B cell (primary cell): ENCODE data around the gene SAMD1. TPM values are rescaled to one million over a fixed set of nuclear protein-coding genes. Genes with fewer than 3 reads are reported as not detected.

Source experiments
- ATAC-seq: fragments of 200-7000 bp; cut with Tn5 transposase; one replicate; pipeline ENCODE4 v1.10.0; 2021; ENCODE audit warnings: low read depth, mild to moderate bottlenecking, moderate number of reproducible peaks, moderate library complexity
- CTCF ChIA-PET: fragments of 350-600 bp; sonication (Branson Sonifier 250); formaldehyde crosslinking; loops from one replicate; lab custom pipeline; 2021; ENCODE audit warnings: antibody characterized with exemption, inconsistent platforms; lab: Charles Lee
- POLR2A ChIA-PET: fragments of 350-600 bp; sonication (Branson Sonifier 250); formaldehyde crosslinking; loops from one replicate; lab custom pipeline; 2021; ENCODE audit warnings: antibody characterized with exemption; lab: Charles Lee
- DNase-seq: peaks from one replicate; pipeline ENCODE4 v3.0.0; 2013
- H2AFZ ChIP-seq: 2 replicates; pipeline ENCODE4 v1.6.1; 2012; ENCODE audit warnings: mild to moderate bottlenecking, low read depth, low read length; ENCODE audit not compliant: insufficient read depth, poor library complexity, severe bottlenecking
- H3K27ac ChIP-seq, 2 donors: 1 replicate in 1 of 2; 2 replicates in 1 of 2; pipeline ENCODE4 v1.5.1; 2012 to 2013; ENCODE audit warnings: low read length in 2 of 2, mild to moderate bottlenecking in 2 of 2, moderate library complexity in 1 of 2
- H3K27me3 ChIP-seq, 4 experiments: fragments of 200-600 bp in 1 of 4; sonication (generic) in 1 of 4; replicated peaks in 1 of 4; 1 replicate in 2 of 4; 2 replicates in 2 of 4; pipeline versions ENCODE4 v1.6.1 to v1.7.0; 2013 to 2016; ENCODE audit warnings: low read length in 3 of 4, mild to moderate bottlenecking in 2 of 4, mixed read lengths in 1 of 4, moderate library complexity in 1 of 4; ENCODE audit not compliant: insufficient read depth in 4 of 4, control insufficient read depth in 3 of 4; ENCODE audit errors: control extremely low read depth in 1 of 4
- H3K36me3 ChIP-seq, 2 experiments: replicated peaks in 1 of 2; 1 replicate in 1 of 2; 2 replicates in 1 of 2; pipeline versions ENCODE4 v1.6.1 to v1.7.1; 2013; ENCODE audit warnings: low read length in 1 of 2; ENCODE audit not compliant: insufficient read depth in 2 of 2, control insufficient read depth in 1 of 2; ENCODE audit errors: control extremely low read depth in 1 of 2, extremely low read depth in 1 of 2
- H3K4me1 ChIP-seq, 2 donors: fragments of 200-600 bp in 1 of 2; sonication (generic) in 1 of 2; 1 replicate in 1 of 2; 2 replicates in 1 of 2; pipeline versions ENCODE4 v1.5.1 to v1.6.1; 2013 to 2017; ENCODE audit warnings: low read length in 2 of 2; ENCODE audit not compliant: control insufficient read depth in 2 of 2, insufficient read depth in 2 of 2
- H3K4me2 ChIP-seq: replicated peaks from 2 replicates; pipeline ENCODE3; 2012; ENCODE audit warnings: mild to moderate bottlenecking, low read depth, low read length; ENCODE audit not compliant: poor library complexity, severe bottlenecking
- H3K4me3 ChIP-seq, 5 experiments: fragments of 200-600 bp in 1 of 5; sonication (generic) in 1 of 5; 1 replicate in 3 of 5; 2 replicates in 2 of 5; pipeline versions ENCODE4 v1.5.1 to v1.7.0; 2011 to 2016; ENCODE audit warnings: low read length in 4 of 5, mild to moderate bottlenecking in 4 of 5, low read depth in 2 of 5, control low read depth in 1 of 5, moderate library complexity in 1 of 5; ENCODE audit not compliant: insufficient read depth in 1 of 5; ENCODE audit errors: control extremely low read depth in 1 of 5, extremely low read depth in 1 of 5
- H3K79me2 ChIP-seq: fragments of 200-600 bp; sonication (generic); one replicate; pipeline ENCODE4 v1.6.0; 2016; ENCODE audit warnings: low read length; ENCODE audit not compliant: control insufficient read depth, insufficient read depth
- H3K9ac ChIP-seq: fragments of 200-600 bp; sonication (generic); 2 replicates; pipeline ENCODE4 v1.6.1; 2017; ENCODE audit warnings: mild to moderate bottlenecking, low read length, moderate library complexity
- H3K9me3 ChIP-seq, 3 donors: one replicate each; pipeline versions ENCODE4 v1.6.1 to v1.7.1; 2013; ENCODE audit warnings: low read length in 2 of 3; ENCODE audit not compliant: control insufficient read depth in 2 of 3, insufficient read depth in 1 of 3; ENCODE audit errors: control extremely low read depth in 1 of 3
- H4K20me1 ChIP-seq: 2 replicates; pipeline ENCODE4 v1.6.0; 2012; ENCODE audit warnings: mild to moderate bottlenecking, low read length; ENCODE audit not compliant: insufficient read depth, control insufficient read depth, poor library complexity, severe bottlenecking
- H3K27ac Mint-ChIP-seq: one replicate; pipeline ENCODE4 v1.8.0; 2021; ENCODE audit warnings: mixed read lengths
- H3K27me3 Mint-ChIP-seq: one replicate; pipeline ENCODE4 v1.8.0; 2021; ENCODE audit warnings: mixed read lengths
- H3K4me1 Mint-ChIP-seq: one replicate; pipeline ENCODE4 v1.8.0; 2021; ENCODE audit warnings: mixed read lengths
- H3K4me3 Mint-ChIP-seq: one replicate; pipeline ENCODE4 v1.8.0; 2021; ENCODE audit warnings: mixed read lengths
- H3K9me3 Mint-ChIP-seq: one replicate; pipeline ENCODE4 v1.8.0; 2022; ENCODE audit warnings: mixed read lengths; ENCODE audit not compliant: insufficient read depth
- EZH2 ChIP-seq: IDR thresholded peaks from 2 replicates; pipeline ENCODE4 v1.6.1; 2012; ENCODE audit warnings: borderline replicate concordance, low read depth, mild to moderate bottlenecking, moderate library complexity, low read length; ENCODE audit not compliant: insufficient read depth, poor library complexity, severe bottlenecking
- WGBS: methylation state at CpG from one replicate; pipeline ENCODE4 v1.1.5; 2013; ENCODE audit warnings: missing lambda C conversion rate; ENCODE audit not compliant: insufficient coverage; 5-methylcytosine and 5-hydroxymethylcytosine counted together
- intact Hi-C: fragments of 100-400 bp; cut with micrococcal nuclease; formaldehyde crosslinking; loops from one replicate; pipeline ENCODE4 v1.10.0; 2022
- polyA plus RNA-seq: library from polyadenylated mRNA; depleted of rRNA; stranded (reverse); fragments of >200 nt; gene quantifications from 2 replicates; pipeline ENCODE4 v1.2.3, GENCODE V29; 2012
- total RNA-seq, 2 donors: library from RNA; stranded (reverse); fragments of 120-200 nt in 1 of 2; gene quantifications; 1 replicate in 1 of 2; 2 replicates in 1 of 2; pipeline versions ENCODE4 v1.2.3 to v1.2.4, GENCODE V29; 2013 to 2022
- TF ChIP-seq, protein P1 (sequence below): fragments of 200-600 bp; IDR thresholded peaks from one replicate; pipeline ENCODE4 v1.8.0; 2022; ENCODE audit warnings: antibody characterized with exemption, mild to moderate bottlenecking

SAMD1 gene
- total and polyA plus RNA-seq, 2 donors (not counting 1 experiment from before 2014, with no cell fraction given), result 17.4 to 39.2 TPM

DNA sequence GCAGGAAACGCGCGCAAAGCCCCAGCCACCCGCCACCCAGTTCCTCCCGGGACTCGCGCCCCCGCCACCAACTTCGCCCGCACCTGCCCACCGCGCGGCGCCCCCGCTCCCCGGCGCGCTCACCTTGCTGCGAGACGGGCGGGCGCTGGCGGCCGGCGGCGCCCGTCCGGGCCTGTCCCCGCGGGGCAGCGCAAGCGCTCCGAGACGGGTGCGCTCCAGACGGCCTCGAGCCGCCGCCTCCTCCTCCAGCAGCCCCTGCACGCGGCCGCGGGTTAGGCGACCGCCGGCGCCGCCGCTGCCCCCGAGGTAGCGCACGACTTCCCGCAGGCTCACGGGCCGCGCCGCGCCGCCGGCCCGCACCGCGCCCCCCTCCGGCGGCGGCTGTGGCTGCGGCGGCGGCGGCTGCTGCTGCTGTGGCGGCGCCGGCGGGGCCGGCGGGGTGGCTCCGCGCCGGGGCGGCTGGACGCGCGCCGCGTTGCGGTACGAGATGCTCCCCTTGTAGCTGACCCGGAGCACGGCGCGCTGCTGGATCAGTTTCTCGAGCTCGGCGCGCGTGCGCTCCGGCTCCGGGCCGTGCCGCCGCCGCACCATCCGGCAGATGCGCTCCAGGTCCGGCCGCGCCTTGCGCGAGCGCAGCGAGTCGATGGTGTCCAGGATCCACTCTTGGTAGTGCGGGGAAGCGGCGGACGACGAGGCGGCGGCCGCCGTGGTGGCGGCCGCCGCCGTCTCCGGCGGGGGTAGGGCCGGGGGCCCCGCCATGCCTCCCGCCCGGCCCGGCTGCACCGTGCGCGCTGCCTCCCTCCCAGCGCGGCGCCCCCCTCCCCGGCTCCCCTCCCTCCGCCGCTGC is 666 bp downstream of the SAMD1 start:
- H3K79me2 ChIP-seq, result no peaks in the 10 kb centered on the region
- H3K27me3 ChIP-seq, result no peaks in the 10 kb centered on the region
- Mint-ChIP-seq H3K4me3 (peak overlapping the region; percentile 89), H3K9me3 (peaks cover 8% of the 10 kb centered on the region), H3K27ac (peak overlapping the region; percentile 92), H3K4me1 (peaks cover 15% of the 10 kb centered on the region), H3K27me3 (no peaks in the 10 kb centered on the region)
- ATAC-seq (peak; percentile 12), DNase-seq (peak; percentile 75)
- peak overlapping the region; percentile 17 to 82 (median 59) for H3K4me3 ChIP-seq
- ChIA-PET CTCF (interaction anchor here (0.7 to 1.8 kb wide), 4 partner anchors 10 to 405 kb away, joined by 3 to 7 read pairs (median 4); partner anchors contain the start of gene ASF1B), POLR2A (interaction anchor here (0.5 to 0.6 kb wide), 2 partner anchors 47 to 253 kb away, joined by 7 read pairs; no protein-coding TSS in a partner anchor)
- peak overlapping the region; percentile 56 for H3K9ac ChIP-seq
- peak overlapping the region; percentile 85 for H3K4me2 ChIP-seq
- H3K4me1 ChIP-seq, result peaks cover 11 to 18% of the 10 kb centered on the region in 2 donors
- no peaks in the 10 kb centered on the region for H3K36me3 ChIP-seq
- no peak for TF ChIP-seq EZH2
- TF ChIP-seq, protein P1, sequence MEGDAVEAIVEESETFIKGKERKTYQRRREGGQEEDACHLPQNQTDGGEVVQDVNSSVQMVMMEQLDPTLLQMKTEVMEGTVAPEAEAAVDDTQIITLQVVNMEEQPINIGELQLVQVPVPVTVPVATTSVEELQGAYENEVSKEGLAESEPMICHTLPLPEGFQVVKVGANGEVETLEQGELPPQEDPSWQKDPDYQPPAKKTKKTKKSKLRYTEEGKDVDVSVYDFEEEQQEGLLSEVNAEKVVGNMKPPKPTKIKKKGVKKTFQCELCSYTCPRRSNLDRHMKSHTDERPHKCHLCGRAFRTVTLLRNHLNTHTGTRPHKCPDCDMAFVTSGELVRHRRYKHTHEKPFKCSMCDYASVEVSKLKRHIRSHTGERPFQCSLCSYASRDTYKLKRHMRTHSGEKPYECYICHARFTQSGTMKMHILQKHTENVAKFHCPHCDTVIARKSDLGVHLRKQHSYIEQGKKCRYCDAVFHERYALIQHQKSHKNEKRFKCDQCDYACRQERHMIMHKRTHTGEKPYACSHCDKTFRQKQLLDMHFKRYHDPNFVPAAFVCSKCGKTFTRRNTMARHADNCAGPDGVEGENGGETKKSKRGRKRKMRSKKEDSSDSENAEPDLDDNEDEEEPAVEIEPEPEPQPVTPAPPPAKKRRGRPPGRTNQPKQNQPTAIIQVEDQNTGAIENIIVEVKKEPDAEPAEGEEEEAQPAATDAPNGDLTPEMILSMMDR, result peak; percentile 25
- under 1% methylated on average over 134 of the region's 142 CpGs for WGBS
- peak overlapping the region; percentile 66 for H2AFZ ChIP-seq
- H3K27ac ChIP-seq, result no peak overlapping the region
- intact Hi-C loops, result loop anchor here (2.0 to 10.0 kb wide), 2 partner anchors 47 to 815 kb away; partner anchors contain the start of gene ASF1B
- H3K9me3 ChIP-seq, result peaks cover 2 to 9% (median 8%) of the 10 kb centered on the region in 3 donors
- peaks cover 11% of the 10 kb centered on the region for H4K20me1 ChIP-seq

DNA sequence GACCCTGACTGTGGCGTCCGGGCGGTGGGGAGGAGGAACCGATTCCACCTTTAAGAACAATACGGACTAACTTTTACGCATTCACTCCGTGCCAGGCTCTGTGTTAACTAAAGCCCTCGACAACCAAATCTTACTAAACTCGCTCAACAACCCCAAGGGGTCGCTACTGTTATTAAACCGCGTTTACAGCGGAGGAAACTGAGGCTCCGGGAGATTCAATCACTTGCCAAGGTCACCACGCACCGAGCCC is 1.2 kb downstream of the SAMD1 start:
- Histone ChIP-seq H3K27me3 (no peaks in the 10 kb centered on the region), H3K36me3 (no peaks in the 10 kb centered on the region), H3K79me2 (no peaks in the 10 kb centered on the region), H3K27ac (no peak overlapping the region), H3K4me3 (peak overlapping the region in 4 of 5 experiments; percentile 14 to 53 (median 36)), H3K4me2 (peak overlapping the region; percentile 85), H3K4me1 (peaks cover 11 to 18% of the 10 kb centered on the region in 2 donors), H2AFZ (peak overlapping the region; percentile 62), H3K9ac (no peak overlapping the region), H3K9me3 (peaks cover 2 to 9% (median 8%) of the 10 kb centered on the region in 3 donors), H4K20me1 (peaks cover 11% of the 10 kb centered on the region)
- ATAC-seq (no peak), DNase-seq (peak; percentile 67)
- peak overlapping the region; percentile 89 for H3K4me3 Mint-ChIP-seq
- intact Hi-C loops, result no loop called here
- ChIA-PET POLR2A (interaction anchor here (0.6 kb wide), 1 partner anchor 268 kb away, joined by 8 read pairs; no protein-coding TSS in a partner anchor), CTCF (interaction anchor here (1.8 kb wide), 2 partner anchors 15 to 47 kb away, joined by 6 to 7 read pairs; partner anchors contain the start of gene ASF1B)
- WGBS, result 26% methylated on average over 16 of the region's 16 CpGs
- no peak for TF ChIP-seq EZH2
- TF ChIP-seq, protein P1, result peak; percentile 44
- no peaks in the 10 kb centered on the region for H3K27me3 Mint-ChIP-seq
- H3K9me3 Mint-ChIP-seq, result peaks cover 6% of the 10 kb centered on the region
- H3K27ac Mint-ChIP-seq, result peak overlapping the region; percentile 92
- peaks cover 15% of the 10 kb centered on the region for H3K4me1 Mint-ChIP-seq
